Type B pancreatic cell (in vitro differentiated cells): ENCODE measurements around the gene GJB4. TPM values are rescaled to one million over a fixed set of nuclear protein-coding genes. Genes with fewer than 3 reads are reported as not detected.

ENCODE experiments used
- DNase-seq: peaks from one replicate; pipeline ENCODE4 v3.0.0; 2021; ENCODE audit warnings: mixed read lengths; ENCODE audit not compliant: unreplicated experiment; ENCODE audit errors: extremely low spot score
- H3K27ac Mint-ChIP-seq: 2 replicates; pipeline ENCODE4 v1.8.0; 2021; ENCODE audit warnings: mild to moderate bottlenecking, mixed read lengths
- H3K27me3 Mint-ChIP-seq: 2 replicates; pipeline ENCODE4 v1.8.0; 2021; ENCODE audit warnings: mixed read lengths
- H3K36me3 Mint-ChIP-seq: 2 replicates; pipeline ENCODE4 v1.8.0; 2021; ENCODE audit warnings: mixed read lengths
- H3K4me1 Mint-ChIP-seq: one replicate; pipeline ENCODE4 v1.8.0; 2021; ENCODE audit warnings: mixed read lengths; ENCODE audit not compliant: unreplicated experiment
- H3K4me3 Mint-ChIP-seq: 2 replicates; pipeline ENCODE4 v1.8.0; 2021; ENCODE audit warnings: mild to moderate bottlenecking, mixed read lengths
- H3K9me3 Mint-ChIP-seq: 2 replicates; pipeline ENCODE4 v1.8.0; 2021; ENCODE audit warnings: mixed read lengths
- long read RNA-seq: library from polyadenylated mRNA; unstranded; transcript quantifications from one replicate; pipeline ENCODE4 v2.0.0, GENCODE V29; 2020
- total RNA-seq: library from RNA; stranded (reverse); gene quantifications from 2 replicates; pipeline ENCODE4 v1.2.1, GENCODE V29; 2021; ENCODE audit warnings: low replicate concordance
- TF ChIP-seq, protein P1 (sequence below): fragments of 200-600 bp; sonication (generic); conservative IDR thresholded peaks from 2 replicates; pipeline ENCODE4 v1.5.0; 2021; ENCODE audit warnings: antibody characterized with exemption, mild to moderate bottlenecking

The GJB4 gene
- 0.48 and 0.50 TPM in 2 replicates for total RNA-seq
- long read RNA-seq, partial matches to known transcripts = 0 of 1 reads
- long read RNA-seq, other reads (novel, unspliced or antisense) = 0 of 1 reads

DNA sequence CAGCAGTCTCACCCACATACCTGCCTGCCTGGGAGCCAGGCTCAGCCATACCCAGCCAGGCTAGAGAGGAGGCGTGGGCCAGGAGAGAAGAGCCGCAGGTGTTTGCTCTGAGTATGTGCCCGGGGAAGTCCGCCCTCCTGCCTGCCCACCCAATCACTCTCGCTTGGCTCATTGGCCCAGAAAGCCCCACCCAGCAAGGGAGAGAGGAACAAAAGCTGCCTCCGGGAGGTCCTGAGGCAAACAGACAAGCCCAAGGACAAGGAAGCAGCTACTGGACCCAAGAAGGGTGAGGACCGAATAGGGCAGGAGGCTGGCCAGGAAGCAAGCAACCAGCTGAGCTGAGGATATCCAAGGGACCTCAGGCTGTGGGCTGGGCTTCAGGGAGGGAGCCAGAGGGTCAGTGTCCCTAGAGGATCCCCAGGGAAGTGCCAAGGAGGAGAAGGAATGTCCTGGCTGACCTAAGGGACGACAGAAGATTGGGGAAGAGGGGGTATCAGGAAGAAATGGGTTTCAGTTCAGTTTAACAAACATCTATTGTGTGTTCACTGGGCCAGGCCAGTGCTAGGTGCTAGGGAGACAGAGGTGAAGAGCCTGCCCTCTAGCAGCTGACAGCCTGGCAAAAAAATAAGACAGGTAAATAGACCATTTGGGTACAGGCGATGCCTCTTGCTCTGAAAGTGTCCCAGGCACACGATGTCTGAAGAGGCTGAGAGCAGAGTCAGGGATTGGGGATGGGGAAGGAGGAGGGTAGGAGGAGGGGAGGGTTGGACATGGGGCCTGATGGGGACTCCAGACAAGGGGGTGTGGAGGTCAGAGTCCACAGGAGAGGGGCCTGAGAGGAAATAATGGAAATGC is at the start of gene GJB4:
GJB4 (plus strand) TSS at position 238 of the 855 bp plus-strand sequence. CDS start 1,515 bp downstream, outside the sequence.
- Mint-ChIP-seq H3K4me3 (no peak within 1 kb of the TSS), H3K9me3 (no peaks in the 10 kb centered on the region), H3K36me3 (no peaks in the 10 kb centered on the region), H3K27ac (peak within 1 kb of the TSS; percentile 68), H3K27me3 (peaks cover 21% of the 10 kb centered on the region), H3K4me1 (no peaks in the 10 kb centered on the region)
- TF ChIP-seq, protein P1, sequence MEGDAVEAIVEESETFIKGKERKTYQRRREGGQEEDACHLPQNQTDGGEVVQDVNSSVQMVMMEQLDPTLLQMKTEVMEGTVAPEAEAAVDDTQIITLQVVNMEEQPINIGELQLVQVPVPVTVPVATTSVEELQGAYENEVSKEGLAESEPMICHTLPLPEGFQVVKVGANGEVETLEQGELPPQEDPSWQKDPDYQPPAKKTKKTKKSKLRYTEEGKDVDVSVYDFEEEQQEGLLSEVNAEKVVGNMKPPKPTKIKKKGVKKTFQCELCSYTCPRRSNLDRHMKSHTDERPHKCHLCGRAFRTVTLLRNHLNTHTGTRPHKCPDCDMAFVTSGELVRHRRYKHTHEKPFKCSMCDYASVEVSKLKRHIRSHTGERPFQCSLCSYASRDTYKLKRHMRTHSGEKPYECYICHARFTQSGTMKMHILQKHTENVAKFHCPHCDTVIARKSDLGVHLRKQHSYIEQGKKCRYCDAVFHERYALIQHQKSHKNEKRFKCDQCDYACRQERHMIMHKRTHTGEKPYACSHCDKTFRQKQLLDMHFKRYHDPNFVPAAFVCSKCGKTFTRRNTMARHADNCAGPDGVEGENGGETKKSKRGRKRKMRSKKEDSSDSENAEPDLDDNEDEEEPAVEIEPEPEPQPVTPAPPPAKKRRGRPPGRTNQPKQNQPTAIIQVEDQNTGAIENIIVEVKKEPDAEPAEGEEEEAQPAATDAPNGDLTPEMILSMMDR = no peak
- DNase-seq = no peak

DNA sequence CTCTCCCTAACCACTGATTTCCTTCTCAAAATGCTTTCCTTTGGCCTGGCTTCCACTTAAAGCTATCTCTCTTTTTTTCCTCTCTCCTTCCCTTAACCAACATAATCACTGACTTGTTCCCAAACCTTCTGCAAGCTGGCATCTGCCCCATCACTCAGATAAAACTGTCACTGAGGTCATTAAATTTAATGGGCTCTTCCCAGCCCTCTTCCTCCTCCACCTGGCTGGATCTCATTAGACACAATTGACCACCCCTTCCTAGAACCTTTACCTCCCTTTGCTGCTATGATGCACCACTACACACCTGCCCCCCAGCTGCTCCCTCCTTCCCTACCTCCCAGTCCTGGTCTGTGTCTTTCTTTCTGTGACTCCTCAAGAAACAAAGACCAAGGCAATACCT is 48.7 kb upstream of the GJB4 start:
- Mint-ChIP-seq H3K27ac (no peak overlapping the region), H3K9me3 (no peaks in the 10 kb centered on the region), H3K4me1 (no peaks in the 10 kb centered on the region), H3K4me3 (no peak overlapping the region), H3K27me3 (peaks cover 43% of the 10 kb centered on the region), H3K36me3 (no peaks in the 10 kb centered on the region)
- DNase-seq = no peak
- TF ChIP-seq, protein P1 = no peak

DNA sequence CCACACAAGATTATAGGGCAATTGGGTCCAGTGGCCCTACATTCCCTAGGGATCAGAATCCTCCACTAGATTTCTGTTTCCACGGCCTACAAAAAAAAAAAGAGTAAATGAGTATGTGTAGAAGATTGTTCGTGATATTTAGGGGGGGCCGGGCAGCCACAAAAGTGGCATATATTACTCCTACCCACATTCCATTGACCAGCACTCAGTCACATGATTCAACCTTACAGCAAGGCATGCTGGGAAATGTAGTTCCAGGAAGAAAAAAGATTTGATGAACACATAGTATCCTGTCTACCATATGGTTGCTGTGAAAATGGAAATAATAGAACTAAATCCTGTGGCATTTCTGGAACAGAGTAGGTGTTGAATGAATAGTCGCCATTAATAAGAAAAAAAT is 48.1 kb upstream of the GJB4 start:
- no peak overlapping the region for H3K4me3 Mint-ChIP-seq
- no peak for DNase-seq
- no peak overlapping the region for H3K27ac Mint-ChIP-seq
- no peaks in the 10 kb centered on the region for H3K9me3 Mint-ChIP-seq
- H3K4me1 Mint-ChIP-seq = no peaks in the 10 kb centered on the region
- TF ChIP-seq, protein P1 = no peak
- H3K36me3 Mint-ChIP-seq = no peaks in the 10 kb centered on the region
- peaks cover 42% of the 10 kb centered on the region for H3K27me3 Mint-ChIP-seq

DNA sequence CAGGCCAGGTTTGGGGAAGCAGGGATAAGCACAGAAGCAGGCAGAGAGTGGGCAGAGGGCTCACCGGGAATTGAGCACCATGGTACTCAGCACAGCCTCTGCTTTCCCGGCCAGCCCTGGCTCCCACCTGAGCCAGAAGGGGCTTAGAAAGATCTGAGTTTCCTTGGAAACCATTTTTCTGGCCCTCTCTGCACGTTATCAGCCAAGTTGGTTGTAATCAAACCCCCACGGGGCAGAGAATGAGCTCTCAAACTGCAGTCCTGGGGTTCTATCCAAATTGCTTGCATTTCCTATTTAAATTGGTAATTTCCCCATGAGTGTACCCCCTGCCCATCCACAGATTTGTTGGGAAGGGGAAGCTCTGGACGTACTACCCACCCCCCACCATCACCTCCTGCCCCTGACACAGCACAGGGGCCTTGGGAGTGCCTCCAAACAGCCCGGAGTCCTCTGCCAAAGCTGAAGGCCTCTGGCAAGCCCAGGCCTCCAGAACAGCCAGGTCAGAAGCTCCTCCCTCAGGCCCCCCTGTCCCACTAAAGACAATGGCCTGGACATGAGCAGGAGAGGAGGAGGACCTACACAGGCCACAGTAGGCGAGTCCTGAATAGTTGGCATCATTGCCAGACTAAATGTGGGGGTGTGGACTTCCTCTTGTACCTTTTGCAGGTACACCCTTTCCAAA is 47.4 kb upstream of the GJB4 start:
- no peak overlapping the region for H3K4me3 Mint-ChIP-seq
- no peak overlapping the region for H3K27ac Mint-ChIP-seq
- H3K4me1 Mint-ChIP-seq = no peaks in the 10 kb centered on the region
- H3K9me3 Mint-ChIP-seq = no peaks in the 10 kb centered on the region
- peaks cover 42% of the 10 kb centered on the region for H3K27me3 Mint-ChIP-seq
- no peaks in the 10 kb centered on the region for H3K36me3 Mint-ChIP-seq
- DNase-seq = no peak
- TF ChIP-seq, protein P1 = no peak

DNA sequence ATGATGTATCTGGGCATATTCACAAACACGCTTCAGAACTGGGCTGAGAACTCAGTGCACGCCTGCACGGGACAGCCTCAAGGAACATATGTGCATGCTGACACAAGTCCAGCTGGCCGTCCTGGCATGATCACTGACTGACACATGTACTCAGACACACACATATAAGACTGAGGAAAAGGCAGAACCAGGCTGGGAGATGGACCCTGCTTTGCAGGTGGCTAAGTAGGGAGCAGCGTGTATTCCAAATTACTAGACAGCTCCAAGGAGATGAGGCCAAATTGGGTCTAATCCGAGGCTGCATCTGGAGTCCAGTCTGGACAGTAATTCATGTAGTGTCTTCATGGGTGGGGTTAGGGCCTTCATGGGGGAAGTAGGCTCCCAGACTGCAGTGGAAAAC is 46.1 kb upstream of the GJB4 start:
- H3K27me3 Mint-ChIP-seq = peaks cover 43% of the 10 kb centered on the region
- H3K4me3 Mint-ChIP-seq = no peak overlapping the region
- H3K9me3 Mint-ChIP-seq = no peaks in the 10 kb centered on the region
- no peak overlapping the region for H3K27ac Mint-ChIP-seq
- no peak for DNase-seq
- TF ChIP-seq, protein P1 = no peak
- no peaks in the 10 kb centered on the region for H3K36me3 Mint-ChIP-seq
- H3K4me1 Mint-ChIP-seq = no peaks in the 10 kb centered on the region
